GM21576 (cell line): ENCODE results near the gene SYNE4.
"Not testable (repeated sequence)": the region's sequence is repeated elsewhere in the genome, so short reads cannot be mapped to it uniquely, and the experiment has no call there.

Experiments
- ATAC-seq: cut with Tn5 transposase; IDR thresholded peaks from one replicate; pipeline ENCODE4 v1.9.1; 2021; ENCODE audit warnings: mild to moderate bottlenecking, moderate library complexity; ENCODE audit not compliant: unreplicated experiment

SYNE4 gene

DNA sequence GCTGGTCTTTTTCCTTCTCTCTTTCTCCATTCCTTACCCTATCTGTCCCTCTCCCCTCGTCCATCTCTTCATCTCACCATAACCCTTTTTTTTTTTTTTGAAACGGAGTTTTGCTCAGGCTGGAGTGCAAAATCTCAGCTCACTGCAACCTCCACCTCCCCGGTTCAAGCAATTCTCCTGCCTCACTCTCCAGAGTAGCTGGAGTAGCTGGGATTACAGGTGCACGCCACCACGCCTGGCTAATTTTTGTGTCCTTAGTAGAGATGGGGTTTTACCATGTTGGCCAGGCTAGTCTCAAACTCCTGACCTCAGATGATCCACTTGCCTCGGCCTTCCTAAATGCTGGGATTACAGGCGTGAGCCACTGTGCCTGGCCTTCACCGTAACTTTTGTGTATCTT is 51.2 kb downstream of the SYNE4 start:
- ATAC-seq: not testable (repeated sequence)

GRCh38 chr19:35955881-35956634 is 52.6 kb downstream of the SYNE4 start:
- ATAC-seq: no peak
